H9 (cell line): ENCODE measurements around the gene PITX1. TPM values are rescaled to one million over a fixed set of nuclear protein-coding genes. Genes with fewer than 3 reads are reported as not detected.

ENCODE experiments used
- DNase-seq: peaks from one replicate; pipeline ENCODE4 v3.0.0-alpha.2; 2017
- H2AFZ ChIP-seq: one replicate; pipeline ENCODE4 v1.6.1; 2013; ENCODE audit warnings: mild to moderate bottlenecking, low read length, control low read depth, moderate library complexity
- H2AK5ac ChIP-seq: 2 replicates; pipeline ENCODE4 v1.6.1; 2013; ENCODE audit warnings: low read length, control low read depth, mixed read lengths; ENCODE audit not compliant: insufficient read length
- H2BK120ac ChIP-seq: one replicate; pipeline ENCODE4 v1.6.1; 2013; ENCODE audit warnings: low read depth, mild to moderate bottlenecking, low read length, control low read depth, inconsistent platforms; ENCODE audit not compliant: poor library complexity, severe bottlenecking
- H2BK12ac ChIP-seq: 2 replicates; pipeline ENCODE4 v1.6.1; 2013; ENCODE audit warnings: low read length, control low read depth, mixed read lengths, low read depth; ENCODE audit not compliant: insufficient read length
- H2BK15ac ChIP-seq: 2 replicates; pipeline ENCODE4 v1.6.1; 2013; ENCODE audit warnings: low read depth, low read length, control low read depth
- H2BK20ac ChIP-seq: one replicate; pipeline ENCODE4 v1.6.1; 2013; ENCODE audit warnings: low read depth, mild to moderate bottlenecking, low read length, control low read depth, inconsistent platforms; ENCODE audit not compliant: poor library complexity, severe bottlenecking
- H2BK5ac ChIP-seq: 2 replicates; pipeline ENCODE4 v1.6.1; 2013; ENCODE audit warnings: low read length, control low read depth, mixed read lengths; ENCODE audit not compliant: insufficient read length
- H3K14ac ChIP-seq: 2 replicates; pipeline ENCODE4 v1.6.1; 2013; ENCODE audit warnings: low read length, control low read depth; ENCODE audit not compliant: insufficient read depth
- H3K18ac ChIP-seq: 2 replicates; pipeline ENCODE4 v1.6.1; 2013; ENCODE audit warnings: low read depth, mild to moderate bottlenecking, mixed read lengths, low read length, control low read depth; ENCODE audit not compliant: insufficient read length
- H3K23ac ChIP-seq: 2 replicates; pipeline ENCODE4 v1.6.1; 2013; ENCODE audit warnings: low read length, control low read depth, mixed read lengths, low read depth; ENCODE audit not compliant: insufficient read length
- H3K23me2 ChIP-seq: 2 replicates; pipeline ENCODE4 v1.6.1; 2013; ENCODE audit warnings: low read depth, mild to moderate bottlenecking, mixed read lengths, low read length, control low read depth; ENCODE audit not compliant: insufficient read length, poor library complexity, severe bottlenecking
- H3K27ac ChIP-seq: 2 replicates; pipeline ENCODE4 v1.5.1; 2013; ENCODE audit warnings: low read length, control low read depth, mixed read lengths, low read depth; ENCODE audit not compliant: insufficient read length
- H3K27me3 ChIP-seq: 2 replicates; pipeline ENCODE4 v1.6.1; 2013; ENCODE audit warnings: low read length, control low read depth, inconsistent platforms; ENCODE audit not compliant: insufficient read depth
- H3K4ac ChIP-seq: 2 replicates; pipeline ENCODE4 v1.6.1; 2013; ENCODE audit warnings: low read depth, mild to moderate bottlenecking, control low read depth, inconsistent platforms, low read length, moderate library complexity
- H3K4me1 ChIP-seq: 2 replicates; pipeline ENCODE4 v1.6.1; 2013; ENCODE audit warnings: low read length, control low read depth, inconsistent platforms; ENCODE audit not compliant: insufficient read depth
- H3K4me2 ChIP-seq: 2 replicates; pipeline ENCODE4 v1.6.1; 2013; ENCODE audit warnings: low read length, control low read depth, mixed read lengths; ENCODE audit not compliant: insufficient read length, insufficient read depth
- H3K56ac ChIP-seq: 2 replicates; pipeline ENCODE4 v1.6.1; 2013; ENCODE audit warnings: low read depth, mild to moderate bottlenecking, mixed read lengths, low read length, control low read depth; ENCODE audit not compliant: insufficient read length
- H3K79me1 ChIP-seq: 2 replicates; pipeline ENCODE4 v1.6.1; 2013; ENCODE audit warnings: low read depth, mild to moderate bottlenecking, moderate library complexity, low read length, control low read depth, inconsistent platforms; ENCODE audit not compliant: insufficient read depth, poor library complexity, severe bottlenecking
- H3K79me2 ChIP-seq: 2 replicates; pipeline ENCODE4 v1.6.1; 2013; ENCODE audit warnings: low read length, control low read depth, inconsistent platforms; ENCODE audit not compliant: insufficient read depth
- H3K9ac ChIP-seq: 2 replicates; pipeline ENCODE4 v1.6.1; 2013; ENCODE audit warnings: low read length, control low read depth, mixed read lengths; ENCODE audit not compliant: insufficient read length; ENCODE audit errors: extremely low read depth
- H3K9me3 ChIP-seq: one replicate; pipeline ENCODE4 v1.6.1; 2013; ENCODE audit warnings: low read depth, low read length, inconsistent platforms; ENCODE audit not compliant: control insufficient read depth
- H3T11ph ChIP-seq: one replicate; pipeline ENCODE4 v1.6.1; 2013; ENCODE audit warnings: mild to moderate bottlenecking, low read length, control low read depth, inconsistent platforms
- H4K20me1 ChIP-seq: one replicate; pipeline ENCODE4 v1.6.1; 2013; ENCODE audit not compliant: control insufficient read depth, insufficient read length, insufficient read depth
- H4K5ac ChIP-seq: 2 replicates; pipeline ENCODE4 v1.6.1; 2013; ENCODE audit warnings: low read depth, mild to moderate bottlenecking, mixed read lengths, low read length, control low read depth; ENCODE audit not compliant: insufficient read length
- H4K8ac ChIP-seq: replicated peaks from 2 replicates; pipeline ENCODE4 v1.6.1; 2013; ENCODE audit warnings: low read length, control low read depth, mixed read lengths, low read depth; ENCODE audit not compliant: insufficient read length
- H4K91ac ChIP-seq: 2 replicates; pipeline ENCODE4 v1.6.1; 2013; ENCODE audit warnings: low read depth, mild to moderate bottlenecking, moderate library complexity, mixed read lengths, low read length, control low read depth; ENCODE audit not compliant: insufficient read length
- H3K27ac Mint-ChIP-seq, 3 experiments: 2 replicates in 2 of 3; 3 replicates in 1 of 3; pipeline ENCODE4 v1.8.0; 2020 to 2021; ENCODE audit warnings: mixed read lengths in 3 of 3, mild to moderate bottlenecking in 1 of 3, moderate library complexity in 1 of 3
- H3K27me3 Mint-ChIP-seq: 2 replicates; pipeline ENCODE4 v1.8.0; 2021; ENCODE audit warnings: low read depth, mild to moderate bottlenecking, moderate library complexity, mixed read lengths
- H3K36me3 Mint-ChIP-seq, 3 experiments: 2 replicates in 2 of 3; 3 replicates in 1 of 3; pipeline ENCODE4 v1.8.0; 2020 to 2021; ENCODE audit warnings: low read depth in 3 of 3, mixed read lengths in 3 of 3; ENCODE audit not compliant: insufficient read depth in 1 of 3
- H3K4me1 Mint-ChIP-seq, 2 experiments: 2 replicates each; pipeline ENCODE4 v1.8.0; 2020; ENCODE audit warnings: mixed read lengths in 2 of 2
- H3K4me3 Mint-ChIP-seq, 2 experiments: 2 replicates in 1 of 2; 3 replicates in 1 of 2; pipeline ENCODE4 v1.8.0; 2020 to 2021; ENCODE audit warnings: mild to moderate bottlenecking in 2 of 2, mixed read lengths in 2 of 2, moderate library complexity in 1 of 2
- H3K9me3 Mint-ChIP-seq, 2 experiments: 2 replicates in 1 of 2; 3 replicates in 1 of 2; pipeline ENCODE4 v1.8.0; 2020; ENCODE audit warnings: mild to moderate bottlenecking in 2 of 2, mixed read lengths in 2 of 2, moderate library complexity in 1 of 2
- WGBS: extraction: QIAGEN DNeasy Blood & Tissue Kit; methylation state at CpG from one replicate; pipeline ENCODE4 v1.1.7; 2013; ENCODE audit warnings: missing lambda C conversion rate, low lambda C conversion rate, mixed read lengths; ENCODE audit not compliant: insufficient read length; ENCODE audit errors: extremely low coverage; 5-methylcytosine and 5-hydroxymethylcytosine counted together
- total RNA-seq: library from RNA; stranded (reverse); gene quantifications from 2 replicates; pipeline ENCODE4 v1.2.1, GENCODE V29; 2021
- TF ChIP-seq, protein P1 (sequence below): fragments of 200-600 bp; sonication (generic); conservative IDR thresholded peaks from 3 replicates; pipeline ENCODE4 v1.8.0; 2021; ENCODE audit warnings: antibody characterized with exemption, mild to moderate bottlenecking

The PITX1 gene
- total RNA-seq, 1 experiment from 2014 or later = not detected

DNA sequence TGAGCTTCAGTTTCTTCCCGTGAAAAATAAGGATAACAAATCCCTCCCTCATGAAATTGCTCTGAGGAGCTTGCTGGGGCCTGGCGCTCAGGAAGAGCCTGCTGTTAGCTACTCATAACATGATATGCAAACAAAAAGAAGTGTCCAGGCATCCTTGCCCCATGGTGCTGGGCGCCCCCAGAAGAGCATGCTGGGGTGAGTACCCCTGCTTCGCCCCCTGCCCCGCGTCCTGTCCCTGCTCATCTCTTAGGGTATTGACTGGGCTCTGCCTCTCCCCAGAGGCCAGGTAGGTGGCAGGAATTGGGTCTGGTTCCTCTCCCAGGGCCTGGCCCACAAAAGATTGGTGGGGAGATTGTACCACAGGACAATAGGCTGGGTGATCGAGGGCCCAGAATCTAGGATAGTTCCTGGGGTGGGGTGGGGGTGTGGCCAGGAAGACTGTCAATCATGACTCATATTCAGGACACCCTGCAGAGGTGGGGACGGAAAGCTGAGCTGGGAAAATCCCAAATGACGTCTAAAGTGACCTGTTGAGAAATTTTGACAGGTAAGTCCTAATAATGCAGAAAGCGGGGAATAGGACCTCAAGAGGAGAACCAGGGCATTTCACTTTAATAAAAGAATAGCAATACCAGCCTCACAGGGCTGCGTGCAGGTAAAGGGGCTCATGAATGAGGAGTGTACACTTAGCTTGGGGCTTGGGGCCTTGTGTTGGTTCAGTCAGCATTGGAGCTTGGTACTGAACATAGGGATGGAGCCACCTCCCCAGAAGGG is 8.9 kb downstream of the PITX1 start:
- DNase-seq = no peak
- Histone ChIP-seq H4K91ac (no peak overlapping the region), H3K18ac (no peak overlapping the region), H2BK120ac (no peak overlapping the region), H3K14ac (no peak overlapping the region), H2AK5ac (no peak overlapping the region), H3T11ph (no peak overlapping the region), H4K5ac (no peak overlapping the region), H3K56ac (no peak overlapping the region), H2BK5ac (no peak overlapping the region), H3K9ac (no peak overlapping the region), H3K27ac (no peak overlapping the region), H3K79me1 (no peaks in the 10 kb centered on the region), H3K79me2 (no peaks in the 10 kb centered on the region), H4K8ac (no peak overlapping the region), H2AFZ (no peak overlapping the region), H2BK15ac (no peak overlapping the region), H2BK20ac (no peak overlapping the region), H3K4me1 (no peaks in the 10 kb centered on the region), H2BK12ac (no peak overlapping the region), H4K20me1 (no peaks in the 10 kb centered on the region), H3K23ac (no peak overlapping the region), H3K4ac (no peak overlapping the region), H3K23me2 (peaks cover 2% of the 10 kb centered on the region), H3K9me3 (no peaks in the 10 kb centered on the region), H3K27me3 (peaks cover 49% of the 10 kb centered on the region), H3K4me2 (no peak overlapping the region)
- TF ChIP-seq, protein P1, sequence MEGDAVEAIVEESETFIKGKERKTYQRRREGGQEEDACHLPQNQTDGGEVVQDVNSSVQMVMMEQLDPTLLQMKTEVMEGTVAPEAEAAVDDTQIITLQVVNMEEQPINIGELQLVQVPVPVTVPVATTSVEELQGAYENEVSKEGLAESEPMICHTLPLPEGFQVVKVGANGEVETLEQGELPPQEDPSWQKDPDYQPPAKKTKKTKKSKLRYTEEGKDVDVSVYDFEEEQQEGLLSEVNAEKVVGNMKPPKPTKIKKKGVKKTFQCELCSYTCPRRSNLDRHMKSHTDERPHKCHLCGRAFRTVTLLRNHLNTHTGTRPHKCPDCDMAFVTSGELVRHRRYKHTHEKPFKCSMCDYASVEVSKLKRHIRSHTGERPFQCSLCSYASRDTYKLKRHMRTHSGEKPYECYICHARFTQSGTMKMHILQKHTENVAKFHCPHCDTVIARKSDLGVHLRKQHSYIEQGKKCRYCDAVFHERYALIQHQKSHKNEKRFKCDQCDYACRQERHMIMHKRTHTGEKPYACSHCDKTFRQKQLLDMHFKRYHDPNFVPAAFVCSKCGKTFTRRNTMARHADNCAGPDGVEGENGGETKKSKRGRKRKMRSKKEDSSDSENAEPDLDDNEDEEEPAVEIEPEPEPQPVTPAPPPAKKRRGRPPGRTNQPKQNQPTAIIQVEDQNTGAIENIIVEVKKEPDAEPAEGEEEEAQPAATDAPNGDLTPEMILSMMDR = no peak
- peaks cover 0 to 6% of the 10 kb centered on the region in 2 experiments; a peak in 2 of 5 replicates for H3K9me3 Mint-ChIP-seq
- no peak overlapping the region for H3K4me3 Mint-ChIP-seq
- H3K4me1 Mint-ChIP-seq = peaks cover 7 to 24% of the 10 kb centered on the region in 2 experiments
- no CpG with 5 or more reads among the region's 11 CpGs for WGBS
- H3K36me3 Mint-ChIP-seq = no peaks in the 10 kb centered on the region; a peak in 1 of 7 replicates
- H3K27ac Mint-ChIP-seq = no peak overlapping the region; a peak in 1 of 7 replicates
- peaks cover 100% of the 10 kb centered on the region for H3K27me3 Mint-ChIP-seq
